ENCODE results near the gene TMEM87A. TPM values are rescaled to one million over a fixed set of nuclear protein-coding genes. Genes with fewer than 3 reads are reported as not detected.

TMEM87A gene
- total and polyA plus RNA-seq, 2 experiments from 2014 or later = 41.8 to 43.5 TPM

DNA sequence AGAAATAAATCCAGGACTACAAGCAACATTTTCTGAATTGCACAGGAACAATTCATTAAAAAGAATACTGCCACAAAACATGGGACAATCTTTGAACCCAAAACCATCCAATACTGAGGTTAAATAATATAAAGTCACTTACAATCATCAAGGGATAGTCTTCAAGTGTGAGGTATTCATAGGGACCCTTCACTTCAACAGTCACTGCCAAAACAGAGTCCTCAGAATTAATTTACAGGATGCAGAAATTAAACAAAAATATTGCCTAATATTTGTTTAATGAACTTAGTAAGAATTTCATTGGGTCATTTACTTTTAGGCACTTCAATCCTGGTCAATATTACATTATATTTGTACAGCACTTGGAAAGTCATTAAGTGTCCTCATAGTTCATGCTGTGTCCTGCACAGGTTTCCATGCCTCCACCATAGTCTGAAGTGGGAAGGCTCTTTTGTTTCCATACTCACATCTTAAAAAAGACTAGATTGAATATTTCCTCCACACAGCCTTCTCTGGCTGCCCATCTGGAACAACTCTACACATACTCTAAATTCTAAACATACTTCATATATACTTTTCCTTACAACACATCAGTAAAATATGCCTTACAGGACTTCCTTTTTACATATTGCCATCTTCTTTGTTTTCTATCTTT, 33.6 kb downstream of the TMEM87A start:
- H4K20me1 ChIP-seq (replicated peaks; ENCODE audit: insufficient read depth) = peaks cover 9% of the 10 kb centered on the region; the same call in 1 of the 2 replicates

More for the DNA sequence above, 33.6 kb downstream of the TMEM87A start:
- H3K36me3 Mint-ChIP-seq (ENCODE audit: low read depth) = peaks cover 29% of the 10 kb centered on the region
- no peak overlapping the region for H3K4me3 Mint-ChIP-seq
- no peaks in the 10 kb centered on the region for H3K9me3 Mint-ChIP-seq
- ATAC-seq (no peak), DNase-seq (ENCODE audit: low spot score) (no peak)
- no peaks in the 10 kb centered on the region for H3F3A ChIP-seq (replicated peaks; ENCODE audit: low read depth)
- H2AFZ ChIP-seq = no peak overlapping the region
- H3K4me3 ChIP-seq = no peak overlapping the region
- TF ChIP-seq POLR2AphosphoS5 (IDR thresholded peaks at IDR 0.05; ENCODE audit: low read depth) (no peak), STAT1 (IDR thresholded peaks at IDR 0.05; ENCODE audit: unreplicated experiment) (no peak), CREB1 (CRISPR knock-in tag; IDR thresholded peaks at IDR 0.05; ENCODE audit: low read depth) (no peak), ZNF114 (CRISPR knock-in tag; IDR thresholded peaks at IDR 0.05) (no peak), ZNF331 (CRISPR knock-in tag; IDR thresholded peaks at IDR 0.05; ENCODE audit: low read depth) (no peak)
- TF ChIP-seq, protein P1, sequence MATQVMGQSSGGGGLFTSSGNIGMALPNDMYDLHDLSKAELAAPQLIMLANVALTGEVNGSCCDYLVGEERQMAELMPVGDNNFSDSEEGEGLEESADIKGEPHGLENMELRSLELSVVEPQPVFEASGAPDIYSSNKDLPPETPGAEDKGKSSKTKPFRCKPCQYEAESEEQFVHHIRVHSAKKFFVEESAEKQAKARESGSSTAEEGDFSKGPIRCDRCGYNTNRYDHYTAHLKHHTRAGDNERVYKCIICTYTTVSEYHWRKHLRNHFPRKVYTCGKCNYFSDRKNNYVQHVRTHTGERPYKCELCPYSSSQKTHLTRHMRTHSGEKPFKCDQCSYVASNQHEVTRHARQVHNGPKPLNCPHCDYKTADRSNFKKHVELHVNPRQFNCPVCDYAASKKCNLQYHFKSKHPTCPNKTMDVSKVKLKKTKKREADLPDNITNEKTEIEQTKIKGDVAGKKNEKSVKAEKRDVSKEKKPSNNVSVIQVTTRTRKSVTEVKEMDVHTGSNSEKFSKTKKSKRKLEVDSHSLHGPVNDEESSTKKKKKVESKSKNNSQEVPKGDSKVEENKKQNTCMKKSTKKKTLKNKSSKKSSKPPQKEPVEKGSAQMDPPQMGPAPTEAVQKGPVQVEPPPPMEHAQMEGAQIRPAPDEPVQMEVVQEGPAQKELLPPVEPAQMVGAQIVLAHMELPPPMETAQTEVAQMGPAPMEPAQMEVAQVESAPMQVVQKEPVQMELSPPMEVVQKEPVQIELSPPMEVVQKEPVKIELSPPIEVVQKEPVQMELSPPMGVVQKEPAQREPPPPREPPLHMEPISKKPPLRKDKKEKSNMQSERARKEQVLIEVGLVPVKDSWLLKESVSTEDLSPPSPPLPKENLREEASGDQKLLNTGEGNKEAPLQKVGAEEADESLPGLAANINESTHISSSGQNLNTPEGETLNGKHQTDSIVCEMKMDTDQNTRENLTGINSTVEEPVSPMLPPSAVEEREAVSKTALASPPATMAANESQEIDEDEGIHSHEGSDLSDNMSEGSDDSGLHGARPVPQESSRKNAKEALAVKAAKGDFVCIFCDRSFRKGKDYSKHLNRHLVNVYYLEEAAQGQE (IDR thresholded peaks at IDR 0.05; ENCODE audit: unreplicated experiment) = no peak
- TF ChIP-seq, protein P2, sequence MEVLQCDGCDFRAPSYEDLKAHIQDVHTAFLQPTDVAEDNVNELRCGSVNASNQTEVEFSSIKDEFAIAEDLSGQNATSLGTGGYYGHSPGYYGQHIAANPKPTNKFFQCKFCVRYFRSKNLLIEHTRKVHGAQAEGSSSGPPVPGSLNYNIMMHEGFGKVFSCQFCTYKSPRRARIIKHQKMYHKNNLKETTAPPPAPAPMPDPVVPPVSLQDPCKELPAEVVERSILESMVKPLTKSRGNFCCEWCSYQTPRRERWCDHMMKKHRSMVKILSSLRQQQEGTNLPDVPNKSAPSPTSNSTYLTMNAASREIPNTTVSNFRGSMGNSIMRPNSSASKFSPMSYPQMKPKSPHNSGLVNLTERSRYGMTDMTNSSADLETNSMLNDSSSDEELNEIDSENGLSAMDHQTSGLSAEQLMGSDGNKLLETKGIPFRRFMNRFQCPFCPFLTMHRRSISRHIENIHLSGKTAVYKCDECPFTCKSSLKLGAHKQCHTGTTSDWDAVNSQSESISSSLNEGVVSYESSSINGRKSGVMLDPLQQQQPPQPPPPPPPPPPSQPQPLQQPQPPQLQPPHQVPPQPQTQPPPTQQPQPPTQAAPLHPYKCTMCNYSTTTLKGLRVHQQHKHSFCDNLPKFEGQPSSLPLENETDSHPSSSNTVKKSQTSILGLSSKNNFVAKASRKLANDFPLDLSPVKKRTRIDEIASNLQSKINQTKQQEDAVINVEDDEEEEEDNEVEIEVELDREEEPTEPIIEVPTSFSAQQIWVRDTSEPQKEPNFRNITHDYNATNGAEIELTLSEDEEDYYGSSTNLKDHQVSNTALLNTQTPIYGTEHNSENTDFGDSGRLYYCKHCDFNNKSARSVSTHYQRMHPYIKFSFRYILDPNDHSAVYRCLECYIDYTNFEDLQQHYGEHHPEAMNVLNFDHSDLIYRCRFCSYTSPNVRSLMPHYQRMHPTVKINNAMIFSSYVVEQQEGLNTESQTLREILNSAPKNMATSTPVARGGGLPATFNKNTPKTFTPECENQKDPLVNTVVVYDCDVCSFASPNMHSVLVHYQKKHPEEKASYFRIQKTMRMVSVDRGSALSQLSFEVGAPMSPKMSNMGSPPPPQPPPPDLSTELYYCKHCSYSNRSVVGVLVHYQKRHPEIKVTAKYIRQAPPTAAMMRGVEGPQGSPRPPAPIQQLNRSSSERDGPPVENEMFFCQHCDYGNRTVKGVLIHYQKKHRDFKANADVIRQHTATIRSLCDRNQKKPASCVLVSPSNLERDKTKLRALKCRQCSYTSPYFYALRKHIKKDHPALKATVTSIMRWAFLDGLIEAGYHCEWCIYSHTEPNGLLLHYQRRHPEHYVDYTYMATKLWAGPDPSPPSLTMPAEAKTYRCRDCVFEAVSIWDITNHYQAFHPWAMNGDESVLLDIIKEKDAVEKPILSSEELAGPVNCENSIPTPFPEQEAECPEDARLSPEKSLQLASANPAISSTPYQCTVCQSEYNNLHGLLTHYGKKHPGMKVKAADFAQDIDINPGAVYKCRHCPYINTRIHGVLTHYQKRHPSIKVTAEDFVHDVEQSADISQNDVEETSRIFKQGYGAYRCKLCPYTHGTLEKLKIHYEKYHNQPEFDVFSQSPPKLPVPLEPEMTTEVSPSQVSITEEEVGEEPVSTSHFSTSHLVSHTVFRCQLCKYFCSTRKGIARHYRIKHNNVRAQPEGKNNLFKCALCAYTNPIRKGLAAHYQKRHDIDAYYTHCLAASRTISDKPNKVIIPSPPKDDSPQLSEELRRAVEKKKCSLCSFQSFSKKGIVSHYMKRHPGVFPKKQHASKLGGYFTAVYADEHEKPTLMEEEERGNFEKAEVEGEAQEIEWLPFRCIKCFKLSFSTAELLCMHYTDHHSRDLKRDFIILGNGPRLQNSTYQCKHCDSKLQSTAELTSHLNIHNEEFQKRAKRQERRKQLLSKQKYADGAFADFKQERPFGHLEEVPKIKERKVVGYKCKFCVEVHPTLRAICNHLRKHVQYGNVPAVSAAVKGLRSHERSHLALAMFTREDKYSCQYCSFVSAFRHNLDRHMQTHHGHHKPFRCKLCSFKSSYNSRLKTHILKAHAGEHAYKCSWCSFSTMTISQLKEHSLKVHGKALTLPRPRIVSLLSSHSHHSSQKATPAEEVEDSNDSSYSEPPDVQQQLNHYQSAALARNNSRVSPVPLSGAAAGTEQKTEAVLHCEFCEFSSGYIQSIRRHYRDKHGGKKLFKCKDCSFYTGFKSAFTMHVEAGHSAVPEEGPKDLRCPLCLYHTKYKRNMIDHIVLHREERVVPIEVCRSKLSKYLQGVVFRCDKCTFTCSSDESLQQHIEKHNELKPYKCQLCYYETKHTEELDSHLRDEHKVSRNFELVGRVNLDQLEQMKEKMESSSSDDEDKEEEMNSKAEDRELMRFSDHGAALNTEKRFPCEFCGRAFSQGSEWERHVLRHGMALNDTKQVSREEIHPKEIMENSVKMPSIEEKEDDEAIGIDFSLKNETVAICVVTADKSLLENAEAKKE (CRISPR knock-in tag; IDR thresholded peaks at IDR 0.05) = no peak
- no peak overlapping the region for H3K27ac Mint-ChIP-seq
- H3K27me3 ChIP-seq (ENCODE audit: insufficient read depth) = no peaks in the 10 kb centered on the region
- no peak overlapping the region for H3K27ac ChIP-seq (ENCODE audit: low read depth)
- no peak overlapping the region for H3K4me2 ChIP-seq
- no peaks in the 10 kb centered on the region for H3K4me1 ChIP-seq (ENCODE audit: insufficient read depth)
- peaks cover 23% of the 10 kb centered on the region for H3K36me3 ChIP-seq (ENCODE audit: insufficient read depth)
- H3K27me3 Mint-ChIP-seq (ENCODE audit: insufficient read depth, low read depth, poor library complexity) = no peaks in the 10 kb centered on the region
- no peaks in the 10 kb centered on the region for H3K4me1 Mint-ChIP-seq
- H3K79me2 ChIP-seq (replicated peaks; ENCODE audit: insufficient read depth) = no peaks in the 10 kb centered on the region
- H3K9me2 ChIP-seq (ENCODE audit: insufficient read depth) = no peaks in the 10 kb centered on the region
